Endothelial cell of umbilical vein (primary cell): ENCODE measurements around the gene MAGI1. TPM values are rescaled to one million over a fixed set of nuclear protein-coding genes. Genes with fewer than 3 reads are reported as not detected.

Experiments
- BruUV-seq: library from RNA; stranded (reverse); fragments of 400-500 nt; replicated peaks from 2 replicates; lab custom pipeline; 2021; lab: Mats Ljungman, UMichigan
- CTCF ChIA-PET: fragments of 300-600, 350-600 bp; sonication (Branson Sonifier 250); formaldehyde crosslinking; loops from one replicate; lab custom pipeline; 2021; ENCODE audit warnings: antibody characterized with exemption, inconsistent platforms; lab: Charles Lee
- POLR2A ChIA-PET: fragments of 300-600, 350-600 bp; sonication (Branson Sonifier 250); formaldehyde crosslinking; loops from one replicate; lab custom pipeline; 2021; ENCODE audit warnings: antibody characterized with exemption, inconsistent platforms; lab: Charles Lee
- DNase-seq: peaks from one replicate; pipeline ENCODE4 v3.0.0-alpha.2; 2011; ENCODE audit warnings: low read depth, low spot score
- FAIRE-seq: peaks from 2 replicates; lab custom pipeline; 2011; peaks lifted over from hg19 to GRCh38; lab: Jason Lieb, UNC
- H2AFZ ChIP-seq: 2 replicates; pipeline ENCODE4 v1.6.0; 2012; ENCODE audit warnings: low read depth, low read length, control low read depth, inconsistent platforms
- H3K27ac ChIP-seq: 2 replicates; pipeline ENCODE4 v1.5.1; 2011; ENCODE audit warnings: low read depth, mild to moderate bottlenecking, control low read depth, low read length, moderate library complexity; ENCODE audit not compliant: insufficient read depth
- H3K27me3 ChIP-seq, 2 experiments: 2 replicates each; pipeline versions ENCODE4 v1.6.0 to v1.6.1; 2011; ENCODE audit warnings: low read length in 2 of 2, mixed read lengths in 1 of 2; ENCODE audit not compliant: control insufficient read depth in 2 of 2, insufficient read depth in 2 of 2
- H3K36me3 ChIP-seq, 2 experiments: 2 replicates in 1 of 2; 3 replicates in 1 of 2; pipeline ENCODE4 v1.5.1; 2011; ENCODE audit warnings: low read length in 2 of 2, mild to moderate bottlenecking in 1 of 2, moderate library complexity in 1 of 2; ENCODE audit not compliant: control insufficient read depth in 2 of 2, insufficient read depth in 2 of 2; ENCODE audit errors: extremely low read depth in 1 of 2
- H3K4me1 ChIP-seq: 3 replicates; pipeline ENCODE4 v1.5.1; 2011; ENCODE audit warnings: mild to moderate bottlenecking, low read length; ENCODE audit not compliant: control insufficient read depth, insufficient read depth; ENCODE audit errors: extremely low read depth
- H3K4me2 ChIP-seq: 2 replicates; pipeline ENCODE4 v1.6.1; 2011; ENCODE audit warnings: low read length, control low read depth, mixed read lengths; ENCODE audit not compliant: insufficient read depth
- H3K4me3 ChIP-seq, 3 experiments: fragments of 200-600 bp in 1 of 3; sonication (generic), shearing (Covaris generic) in 1 of 3; replicated peaks in 1 of 3; 2 replicates each; pipeline ENCODE4 v1.5.1; 2011 to 2016; ENCODE audit warnings: control low read depth in 3 of 3, low read length in 3 of 3, mild to moderate bottlenecking in 2 of 3, inconsistent platforms in 1 of 3, low read depth in 1 of 3, moderate library complexity in 1 of 3; ENCODE audit not compliant: insufficient read depth in 1 of 3
- H3K79me2 ChIP-seq: 2 replicates; pipeline ENCODE4 v1.6.0; 2012; ENCODE audit warnings: low read length, inconsistent platforms; ENCODE audit not compliant: control insufficient read depth, insufficient read depth
- H3K9ac ChIP-seq: replicated peaks from 2 replicates; pipeline ENCODE3; 2011; ENCODE audit warnings: low read length, control low read depth; ENCODE audit not compliant: insufficient read depth; ENCODE audit errors: extremely low read depth
- H3K9me1 ChIP-seq: replicated peaks from 3 replicates; pipeline ENCODE4 v1.6.0; 2011; ENCODE audit warnings: mild to moderate bottlenecking, low read length; ENCODE audit not compliant: control insufficient read depth, insufficient read depth; ENCODE audit errors: extremely low read depth
- H3K9me3 ChIP-seq: replicated peaks from 2 replicates; pipeline ENCODE4 v1.5.1; 2012; ENCODE audit warnings: low read length, inconsistent platforms; ENCODE audit not compliant: control insufficient read depth, insufficient read depth
- H4K20me1 ChIP-seq: replicated peaks from 2 replicates; pipeline ENCODE3; 2011; ENCODE audit warnings: mild to moderate bottlenecking, low read length; ENCODE audit not compliant: control insufficient read depth, insufficient read depth; ENCODE audit errors: extremely low read depth
- CTCF ChIP-seq, 2 donors: IDR thresholded peaks; 1 replicate in 1 of 2; 2 replicates in 1 of 2; pipeline ENCODE4 v1.5.1; 2011; ENCODE audit warnings: low read length in 2 of 2, mild to moderate bottlenecking in 2 of 2, moderate library complexity in 2 of 2, control low read depth in 1 of 2, inconsistent platforms in 1 of 2, low read depth in 1 of 2; ENCODE audit not compliant: insufficient read depth in 1 of 2; ENCODE audit errors: extremely low read depth in 1 of 2
- EZH2 ChIP-seq: IDR thresholded peaks from 2 replicates; pipeline ENCODE4 v1.6.1; 2012; ENCODE audit warnings: borderline replicate concordance, low read depth, mild to moderate bottlenecking, moderate library complexity, low read length, inconsistent platforms; ENCODE audit not compliant: severe bottlenecking
- FOS ChIP-seq: IDR thresholded peaks from 2 replicates; pipeline ENCODE4 v1.6.1; 2011; ENCODE audit warnings: mild to moderate bottlenecking, low read length, moderate library complexity, borderline replicate concordance; ENCODE audit not compliant: insufficient read depth
- GATA2 ChIP-seq: IDR thresholded peaks from 2 replicates; pipeline ENCODE4 v1.7.0; 2011; ENCODE audit warnings: low read depth, mild to moderate bottlenecking, moderate library complexity, mixed read lengths, low read length; ENCODE audit not compliant: insufficient read length, insufficient read depth
- JUN ChIP-seq: IDR thresholded peaks from 2 replicates; pipeline ENCODE4 v1.6.1; 2011; ENCODE audit warnings: borderline replicate concordance, low read depth; ENCODE audit not compliant: insufficient read length, insufficient read depth
- MAX ChIP-seq: IDR thresholded peaks from 2 replicates; pipeline ENCODE4 v1.6.1; 2011; ENCODE audit not compliant: insufficient read depth, insufficient read length
- MYC ChIP-seq: IDR thresholded peaks from one replicate; pipeline ENCODE4 v1.6.1; 2011; ENCODE audit warnings: mild to moderate bottlenecking, low read depth, low read length
- POLR2A ChIP-seq: IDR thresholded peaks from 2 replicates; pipeline ENCODE4 v1.6.1; 2012; ENCODE audit warnings: low read depth, mild to moderate bottlenecking, control low read depth, low read length
- POLR2AphosphoS5 ChIP-seq: IDR thresholded peaks from 2 replicates; pipeline ENCODE4 v1.6.1; 2012; ENCODE audit warnings: low read depth, mild to moderate bottlenecking, control low read depth, low read length, moderate library complexity; ENCODE audit not compliant: insufficient read depth
- dilution Hi-C: fragments of 300-500 bp; cut with MboI; formaldehyde crosslinking; loops from one replicate; pipeline ENCODE4 v1.15.0; 2019; ENCODE audit warnings: low sequenced_read_pairs; ENCODE audit not compliant: extremely low pct_ligation_motif_present
- intact Hi-C: fragments of 100-400 bp; cut with micrococcal nuclease; formaldehyde crosslinking; loops from one replicate; pipeline ENCODE4 v1.10.0; 2022
- polyA plus RNA-seq, 4 experiments: library from polyadenylated mRNA; depleted of rRNA in 3 of 4; stranded (reverse) in 3 of 4; unstranded in 1 of 4; fragments of >200 nt; gene quantifications; 2 replicates each; pipeline versions ENCODE4 v1.2.1 to v1.2.3, GENCODE V29; 2011 to 2012; ENCODE audit warnings: missing spikeins in 1 of 4
- total RNA-seq: library from RNA; stranded (reverse); gene quantifications from 2 replicates; pipeline ENCODE4 v1.2.3, GENCODE V29; 2021

The MAGI1 gene
- total and polyA plus RNA-seq, 2 donors (not counting 3 experiments of a cell fraction or from before 2014, with no cell fraction given), result 10.1 to 47.9 TPM

- ChIA-PET POLR2A (no interaction called here), CTCF (no interaction called here)
- Histone ChIP-seq H2AFZ (no peak overlapping the region), H3K27ac (no peak overlapping the region), H4K20me1 (no peaks in the 10 kb centered on the region), H3K36me3 (no peaks in the 10 kb centered on the region), H3K9ac (no peak overlapping the region), H3K79me2 (no peaks in the 10 kb centered on the region), H3K9me3 (no peaks in the 10 kb centered on the region), H3K4me1 (peaks cover 18% of the 10 kb centered on the region), H3K4me3 (no peak overlapping the region), H3K27me3 (no peaks in the 10 kb centered on the region), H3K4me2 (no peak overlapping the region), H3K9me1 (no peaks in the 10 kb centered on the region)
- FAIRE-seq (no peak), DNase-seq (no peak)
- TF ChIP-seq FOS (no peak), POLR2A (no peak), GATA2 (no peak), MAX (no peak), CTCF (IDR thresholded peaks at IDR 0.05; ENCODE audit: extremely low read depth in 1 of 2, insufficient read depth in 1 of 2, low read depth in 1 of 2, low read length in 2 of 2) (no peak), EZH2 (no peak), POLR2AphosphoS5 (no peak), JUN (no peak), MYC (no peak)
- no TSS peak for BruUV-seq
- intact Hi-C loops (no loop called here), dilution Hi-C loops (no loop called here)
Observed at GRCh38 chr3:65400899-65401298, 637.8 kb downstream of the MAGI1 start.
